ENCODE results near the gene CSNK1G1.
"Not testable (repeated sequence)": the region's sequence is repeated elsewhere in the genome, so short reads cannot be mapped to it uniquely, and the experiment has no call there.

Gene CSNK1G1

DNA sequence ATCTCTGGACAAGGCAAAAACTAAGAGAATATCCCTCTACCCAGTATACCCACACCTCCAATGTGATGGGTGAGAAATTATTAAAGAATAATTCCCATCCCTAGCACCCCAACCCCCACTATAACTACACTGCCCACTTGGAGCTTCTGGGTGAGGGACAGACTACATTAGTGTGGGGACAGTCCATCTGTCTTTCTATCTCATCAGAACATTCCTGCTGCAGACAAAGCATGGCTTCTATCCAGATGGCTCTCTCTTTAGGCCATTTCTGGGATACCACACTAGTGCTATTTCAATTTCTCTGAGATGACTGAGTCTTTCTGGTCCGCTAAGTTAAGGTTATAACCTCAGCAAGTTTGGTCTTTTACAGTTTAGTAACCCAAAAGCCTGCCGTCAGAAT lies 6.6 kb downstream of the CSNK1G1 start:
- TF ChIP-seq, protein P1, sequence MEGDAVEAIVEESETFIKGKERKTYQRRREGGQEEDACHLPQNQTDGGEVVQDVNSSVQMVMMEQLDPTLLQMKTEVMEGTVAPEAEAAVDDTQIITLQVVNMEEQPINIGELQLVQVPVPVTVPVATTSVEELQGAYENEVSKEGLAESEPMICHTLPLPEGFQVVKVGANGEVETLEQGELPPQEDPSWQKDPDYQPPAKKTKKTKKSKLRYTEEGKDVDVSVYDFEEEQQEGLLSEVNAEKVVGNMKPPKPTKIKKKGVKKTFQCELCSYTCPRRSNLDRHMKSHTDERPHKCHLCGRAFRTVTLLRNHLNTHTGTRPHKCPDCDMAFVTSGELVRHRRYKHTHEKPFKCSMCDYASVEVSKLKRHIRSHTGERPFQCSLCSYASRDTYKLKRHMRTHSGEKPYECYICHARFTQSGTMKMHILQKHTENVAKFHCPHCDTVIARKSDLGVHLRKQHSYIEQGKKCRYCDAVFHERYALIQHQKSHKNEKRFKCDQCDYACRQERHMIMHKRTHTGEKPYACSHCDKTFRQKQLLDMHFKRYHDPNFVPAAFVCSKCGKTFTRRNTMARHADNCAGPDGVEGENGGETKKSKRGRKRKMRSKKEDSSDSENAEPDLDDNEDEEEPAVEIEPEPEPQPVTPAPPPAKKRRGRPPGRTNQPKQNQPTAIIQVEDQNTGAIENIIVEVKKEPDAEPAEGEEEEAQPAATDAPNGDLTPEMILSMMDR (IDR thresholded peaks at IDR 0.05; ENCODE audit: control insufficient read depth, insufficient read depth, low read depth, low read length, missing control alignments): no peak
- no peak for DNase-seq (ENCODE audit: low read depth)
- no peak overlapping the region for H3K4me3 ChIP-seq (ENCODE audit: control insufficient read depth, low read depth, low read length)

DNA sequence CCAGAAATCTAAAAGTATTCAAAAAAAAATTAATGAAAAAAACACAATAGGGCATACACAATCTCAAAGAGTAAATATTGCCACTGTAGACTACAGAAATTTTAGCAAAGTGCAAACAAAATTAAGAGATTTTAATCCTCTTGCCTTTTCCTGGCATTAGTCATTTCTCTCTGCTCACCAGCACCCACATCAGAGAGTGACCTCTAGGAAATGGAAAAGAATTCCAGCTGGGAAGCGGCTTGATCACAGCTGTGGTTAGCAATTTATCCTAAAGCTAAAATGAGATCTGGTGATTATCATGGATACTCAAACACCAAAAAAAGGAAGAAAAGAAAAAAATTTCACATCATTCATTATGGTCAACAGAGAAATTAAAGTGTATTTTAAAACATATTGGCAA lies 7.5 kb downstream of the CSNK1G1 start:
- TF ChIP-seq, protein P1 (IDR thresholded peaks at IDR 0.05; ENCODE audit: control insufficient read depth, insufficient read depth, low read depth, low read length, missing control alignments): no peak
- no peak for DNase-seq (ENCODE audit: low read depth)
- H3K4me3 ChIP-seq (ENCODE audit: control insufficient read depth, low read depth, low read length): no peak overlapping the region

DNA sequence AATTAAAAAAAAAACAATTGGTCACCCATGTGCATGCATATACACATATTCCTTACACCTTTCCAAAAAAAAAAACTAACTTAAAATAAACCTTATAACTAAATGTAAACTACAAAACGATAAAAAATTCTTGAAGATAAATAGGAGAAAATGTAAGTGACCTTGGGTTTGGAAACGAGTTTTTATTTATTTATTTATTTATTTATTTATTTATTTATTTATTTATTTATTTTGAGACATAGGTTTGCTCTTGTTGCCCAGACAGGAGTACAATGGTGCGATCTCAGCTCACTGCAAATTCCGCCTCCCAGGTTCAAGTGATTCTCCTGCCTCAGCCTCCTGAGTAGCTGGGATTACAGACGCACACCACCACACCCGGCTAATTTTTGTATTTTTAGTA lies 9.7 kb downstream of the CSNK1G1 start:
- H3K4me3 ChIP-seq (ENCODE audit: control insufficient read depth, low read depth, low read length): not testable (repeated sequence)

DNA sequence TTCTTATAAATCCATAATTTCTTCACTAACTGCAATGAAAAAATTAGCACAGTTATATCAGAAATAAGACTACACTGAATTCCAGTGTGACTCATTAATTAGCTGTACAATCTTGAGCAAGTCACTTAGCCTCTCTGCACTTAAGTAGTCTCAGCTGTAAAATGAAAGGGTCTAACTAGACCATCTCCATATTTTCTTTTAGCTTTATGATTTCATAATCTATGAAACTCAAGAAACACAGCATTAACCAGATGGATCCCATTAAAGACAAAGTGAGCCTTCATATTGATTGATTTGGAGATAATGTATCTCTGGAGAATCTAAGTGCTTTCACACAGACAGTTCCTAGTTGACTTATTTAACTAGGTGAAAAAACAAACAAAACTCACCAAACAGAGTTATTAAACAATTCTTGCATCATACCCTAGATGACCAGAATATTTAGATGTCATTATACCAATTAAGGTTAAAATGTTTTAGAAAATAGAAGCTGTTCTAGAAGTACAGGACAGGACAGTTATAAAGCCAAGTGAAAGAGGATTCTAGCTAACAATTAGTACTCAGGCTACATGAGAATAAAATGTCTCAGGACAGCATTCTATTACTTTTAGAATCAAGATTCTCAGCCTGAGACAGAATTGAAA lies 11.2 kb downstream of the CSNK1G1 start:
- no peak for DNase-seq (ENCODE audit: low read depth)
- no peak overlapping the region for H3K4me3 ChIP-seq (ENCODE audit: control insufficient read depth, low read depth, low read length)
- TF ChIP-seq, protein P1 (IDR thresholded peaks at IDR 0.05; ENCODE audit: control insufficient read depth, insufficient read depth, low read depth, low read length, missing control alignments): no peak

More for the DNA sequence above, 9.7 kb downstream of the CSNK1G1 start:
- DNase-seq (ENCODE audit: low read depth): not testable (repeated sequence)

DNA sequence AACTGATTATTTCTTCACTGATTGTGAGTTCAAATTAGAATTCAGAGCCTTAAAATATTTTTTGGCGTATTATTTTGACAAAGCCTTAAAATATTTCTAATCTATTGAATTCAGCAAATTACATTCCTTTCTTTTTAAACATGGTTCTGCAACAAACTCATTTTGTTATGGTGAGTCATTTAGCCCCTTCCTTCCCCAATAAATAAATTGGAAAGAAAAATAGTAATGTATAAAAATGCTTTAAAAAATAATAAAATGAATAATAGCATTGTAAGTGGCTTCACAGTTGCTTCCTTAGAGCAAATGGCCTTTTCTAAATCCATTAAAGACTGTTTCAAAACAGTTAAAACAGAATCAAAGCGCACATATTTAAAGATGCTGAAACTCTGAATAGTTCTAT lies 12.1 kb downstream of the CSNK1G1 start:
- no peak overlapping the region for H3K4me3 ChIP-seq (ENCODE audit: control insufficient read depth, low read depth, low read length)
- TF ChIP-seq, protein P1 (IDR thresholded peaks at IDR 0.05; ENCODE audit: control insufficient read depth, insufficient read depth, low read depth, low read length, missing control alignments): no peak
- no peak for DNase-seq (ENCODE audit: low read depth)

DNA sequence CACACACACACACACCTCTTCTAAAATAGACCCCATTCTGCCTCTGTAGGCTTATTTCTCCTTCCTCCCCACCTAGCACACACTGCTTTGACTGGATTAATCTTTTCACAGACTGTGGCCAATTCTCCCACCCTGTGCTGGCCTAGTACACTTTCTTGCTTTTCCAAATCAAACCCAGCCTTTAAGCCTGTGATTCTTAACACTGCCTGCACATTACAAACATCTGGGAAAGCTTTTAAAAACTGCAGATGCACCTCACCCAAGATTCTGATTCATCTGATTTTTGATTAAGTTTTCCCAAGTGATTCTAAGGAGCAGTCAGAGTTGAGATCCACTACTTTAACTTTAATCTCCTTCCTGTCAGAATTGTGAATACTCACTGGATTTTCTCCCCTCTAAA lies 12.8 kb downstream of the CSNK1G1 start:
- TF ChIP-seq, protein P1 (IDR thresholded peaks at IDR 0.05; ENCODE audit: control insufficient read depth, insufficient read depth, low read depth, low read length, missing control alignments): no peak
- peak; percentile 32 for DNase-seq (ENCODE audit: low read depth)
- H3K4me3 ChIP-seq (ENCODE audit: control insufficient read depth, low read depth, low read length): no peak overlapping the region

DNA sequence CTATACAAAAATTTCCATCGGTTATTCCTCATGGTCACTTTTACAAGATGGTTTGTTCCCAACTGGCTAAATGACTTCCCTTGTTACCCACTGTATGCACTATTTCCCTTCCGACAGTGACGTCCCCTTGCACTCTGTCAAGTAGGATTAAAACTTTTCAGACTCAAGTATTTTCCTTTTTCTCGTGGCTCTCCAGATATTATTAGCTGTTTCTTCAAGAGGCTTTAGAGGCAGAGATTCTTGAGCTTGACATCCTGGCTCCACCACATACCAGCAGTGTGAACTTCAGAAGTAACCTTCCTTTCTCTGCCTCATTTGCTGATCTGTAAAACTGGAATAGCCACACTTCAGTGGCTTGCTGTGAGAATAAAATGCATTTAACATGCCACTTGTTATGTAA lies 14.0 kb downstream of the CSNK1G1 start:
- TF ChIP-seq, protein P1 (IDR thresholded peaks at IDR 0.05; ENCODE audit: control insufficient read depth, insufficient read depth, low read depth, low read length, missing control alignments): no peak
- DNase-seq (ENCODE audit: low read depth): no peak
- no peak overlapping the region for H3K4me3 ChIP-seq (ENCODE audit: control insufficient read depth, low read depth, low read length)
